ENCODE results near the gene CELF2. TPM values are rescaled to one million over a fixed set of nuclear protein-coding genes. Genes with fewer than 3 reads are reported as not detected.

The CELF2 gene
- total RNA-seq, 1 donor from 2014 or later: 31.6 TPM

- H3K79me2 ChIP-seq (ENCODE audit: low read depth): peaks cover 8% of the 10 kb centered on the region
- H3K4me1 ChIP-seq: peaks cover 18% of the 10 kb centered on the region
- no peak overlapping the region for H3K4me2 ChIP-seq
- peaks cover 5% of the 10 kb centered on the region for H4K20me1 ChIP-seq (ENCODE audit: low read depth)
- no peak overlapping the region for H2AFZ ChIP-seq (replicated peaks)
- no peaks in the 10 kb centered on the region for H3K27me3 ChIP-seq
- no peak for TF ChIP-seq EZH2phosphoT487 (IDR thresholded peaks at IDR 0.05)
- no peak for TF ChIP-seq EZH2 (IDR thresholded peaks at IDR 0.05)
- TF ChIP-seq, protein P1, sequence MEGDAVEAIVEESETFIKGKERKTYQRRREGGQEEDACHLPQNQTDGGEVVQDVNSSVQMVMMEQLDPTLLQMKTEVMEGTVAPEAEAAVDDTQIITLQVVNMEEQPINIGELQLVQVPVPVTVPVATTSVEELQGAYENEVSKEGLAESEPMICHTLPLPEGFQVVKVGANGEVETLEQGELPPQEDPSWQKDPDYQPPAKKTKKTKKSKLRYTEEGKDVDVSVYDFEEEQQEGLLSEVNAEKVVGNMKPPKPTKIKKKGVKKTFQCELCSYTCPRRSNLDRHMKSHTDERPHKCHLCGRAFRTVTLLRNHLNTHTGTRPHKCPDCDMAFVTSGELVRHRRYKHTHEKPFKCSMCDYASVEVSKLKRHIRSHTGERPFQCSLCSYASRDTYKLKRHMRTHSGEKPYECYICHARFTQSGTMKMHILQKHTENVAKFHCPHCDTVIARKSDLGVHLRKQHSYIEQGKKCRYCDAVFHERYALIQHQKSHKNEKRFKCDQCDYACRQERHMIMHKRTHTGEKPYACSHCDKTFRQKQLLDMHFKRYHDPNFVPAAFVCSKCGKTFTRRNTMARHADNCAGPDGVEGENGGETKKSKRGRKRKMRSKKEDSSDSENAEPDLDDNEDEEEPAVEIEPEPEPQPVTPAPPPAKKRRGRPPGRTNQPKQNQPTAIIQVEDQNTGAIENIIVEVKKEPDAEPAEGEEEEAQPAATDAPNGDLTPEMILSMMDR (IDR thresholded peaks at IDR 0.05): no peak
- H3K4me3 Mint-ChIP-seq: no peak overlapping the region
- no peak for DNase-seq (ENCODE audit: low spot score)
- H3K36me3 ChIP-seq: no peaks in the 10 kb centered on the region
- peaks cover 25% of the 10 kb centered on the region for H3K9me3 Mint-ChIP-seq
- peaks cover 16% of the 10 kb centered on the region for H3K4me1 Mint-ChIP-seq
- no peaks in the 10 kb centered on the region for H3K27me3 Mint-ChIP-seq (ENCODE audit: insufficient read depth, low read depth)
- no peak overlapping the region for H3K27ac Mint-ChIP-seq
- H3K4me3 ChIP-seq: no peak overlapping the region
- peaks cover 7% of the 10 kb centered on the region for H3K36me3 Mint-ChIP-seq
- H3K9ac ChIP-seq: no peak overlapping the region
- peaks cover 17% of the 10 kb centered on the region for H3F3A ChIP-seq (ENCODE audit: low read depth)
- H3K9me3 ChIP-seq (ENCODE audit: low read depth): no peaks in the 10 kb centered on the region
- no peak overlapping the region for H3K27ac ChIP-seq
Observed at GRCh38 chr10:11131112-11131639, 113.5 kb downstream of the CELF2 start.

DNA sequence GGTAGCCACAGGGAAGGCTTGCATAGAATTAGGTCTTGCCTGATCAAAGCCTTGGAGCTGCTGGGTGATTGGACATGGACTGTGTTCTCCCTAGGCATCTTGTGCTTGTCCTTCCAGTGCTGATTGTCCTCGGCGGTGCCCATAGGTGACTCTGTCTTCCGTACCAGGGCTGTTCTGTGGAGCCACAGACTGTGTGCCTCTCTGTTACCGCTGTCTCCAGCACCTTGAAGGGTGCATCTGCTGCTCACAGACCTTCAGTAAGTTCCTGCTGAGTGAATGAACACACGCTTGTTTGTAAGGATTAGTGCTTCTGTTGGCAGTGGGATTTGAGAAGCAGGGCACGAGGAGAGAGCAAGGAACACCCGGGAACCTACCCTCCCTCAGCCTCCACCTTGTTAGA lies 116.7 kb downstream of the CELF2 start:
- Histone ChIP-seq H2AFZ (replicated peaks) (no peak overlapping the region), H3K27me3 (no peaks in the 10 kb centered on the region), H3F3A (ENCODE audit: low read depth) (peaks cover 17% of the 10 kb centered on the region), H3K9me3 (ENCODE audit: low read depth) (no peaks in the 10 kb centered on the region), H3K36me3 (no peaks in the 10 kb centered on the region), H4K20me1 (ENCODE audit: low read depth) (peaks cover 5% of the 10 kb centered on the region), H3K27ac (no peak overlapping the region), H3K4me1 (peaks cover 18% of the 10 kb centered on the region), H3K4me2 (peak overlapping the region; percentile 36), H3K9ac (no peak overlapping the region), H3K79me2 (ENCODE audit: low read depth) (no peaks in the 10 kb centered on the region), H3K4me3 (no peak overlapping the region)
- H3K27ac Mint-ChIP-seq: peak overlapping the region; percentile 83
- H3K27me3 Mint-ChIP-seq (ENCODE audit: insufficient read depth, low read depth): no peaks in the 10 kb centered on the region
- no peak for TF ChIP-seq EZH2phosphoT487 (IDR thresholded peaks at IDR 0.05)
- TF ChIP-seq EZH2 (IDR thresholded peaks at IDR 0.05): no peak
- TF ChIP-seq, protein P1 (IDR thresholded peaks at IDR 0.05): no peak
- peaks cover 5% of the 10 kb centered on the region for H3K9me3 Mint-ChIP-seq
- no peak overlapping the region for H3K4me3 Mint-ChIP-seq
- DNase-seq (ENCODE audit: low spot score): no peak
- peaks cover 2% of the 10 kb centered on the region for H3K36me3 Mint-ChIP-seq
- H3K4me1 Mint-ChIP-seq: peaks cover 16% of the 10 kb centered on the region

- Mint-ChIP-seq H3K9me3 (no peaks in the 10 kb centered on the region), H3K4me1 (peaks cover 16% of the 10 kb centered on the region), H3K4me3 (no peak overlapping the region), H3K27ac (no peak overlapping the region), H3K36me3 (peaks cover 4% of the 10 kb centered on the region), H3K27me3 (ENCODE audit: insufficient read depth, low read depth) (no peaks in the 10 kb centered on the region)
- no peaks in the 10 kb centered on the region for H3K9me3 ChIP-seq (ENCODE audit: low read depth)
- no peak for DNase-seq (ENCODE audit: low spot score)
- no peak for TF ChIP-seq EZH2 (IDR thresholded peaks at IDR 0.05)
- TF ChIP-seq, protein P1 (IDR thresholded peaks at IDR 0.05): no peak
- no peak for TF ChIP-seq EZH2phosphoT487 (IDR thresholded peaks at IDR 0.05)
- H3K27me3 ChIP-seq: no peaks in the 10 kb centered on the region
- H3K4me3 ChIP-seq: no peak overlapping the region
- H4K20me1 ChIP-seq (ENCODE audit: low read depth): peaks cover 5% of the 10 kb centered on the region
- H3F3A ChIP-seq (ENCODE audit: low read depth): peaks cover 17% of the 10 kb centered on the region
- H3K27ac ChIP-seq: no peak overlapping the region
- H3K9ac ChIP-seq: no peak overlapping the region
- H3K36me3 ChIP-seq: no peaks in the 10 kb centered on the region
- H3K4me2 ChIP-seq: no peak overlapping the region
- no peak overlapping the region for H2AFZ ChIP-seq (replicated peaks)
- peaks cover 18% of the 10 kb centered on the region for H3K4me1 ChIP-seq
- H3K79me2 ChIP-seq (ENCODE audit: low read depth): no peaks in the 10 kb centered on the region
Observed at GRCh38 chr10:11135709-11136108, 118.0 kb downstream of the CELF2 start.
